Measurements from ENCODE around the gene HGS. TPM values are rescaled to one million over a fixed set of nuclear protein-coding genes. Genes with fewer than 3 reads are reported as not detected.

Gene HGS
- total and polyA plus RNA-seq, 2 of the 4 experiments (the other 2 are of a cell fraction) = 52.5 to 137 TPM

- 85% methylated on average over 6 of the region's 11 CpGs; no CpG with 5 or more reads in 1 of the 2 experiments for WGBS, 2 experiments (ENCODE audit: extremely low coverage in 2 of 2, insufficient read length in 1 of 2)
- peaks cover 26 to 71% of the 10 kb centered on the region in 2 experiments; a peak in 3 of 4 replicates for H3K79me1 ChIP-seq (ENCODE audit: low read depth in 1 of 2, low read length in 2 of 2)
- BruUV-seq (replicated peaks) = no TSS peak
- ChIA-PET CTCF (no interaction called here), POLR2A (ENCODE audit: unreplicated experiment) (no interaction called here)
- H2BK20ac ChIP-seq (ENCODE audit: low read depth, low read length) = no peak overlapping the region
- dilution Hi-C loops (cut with HindIII; ENCODE audit: low sequenced_read_pairs, unreplicated experiment) = no loop called here
- H3K56ac ChIP-seq (ENCODE audit: extremely low read depth, insufficient read depth, low read length) = no peak overlapping the region
- H3K27ac ChIP-seq (ENCODE audit: insufficient read depth, low read length) = no peak overlapping the region
- no peak overlapping the region for H3K4me2 ChIP-seq (ENCODE audit: low read depth, low read length)
- peaks cover 13% of the 10 kb centered on the region for H4K20me1 ChIP-seq (ENCODE audit: insufficient read depth, low read length)
- H2BK120ac ChIP-seq (ENCODE audit: low read depth, low read length) = no peak overlapping the region
- H3K9me3 ChIP-seq (ENCODE audit: control insufficient read depth, insufficient read depth, low read length) = no peaks in the 10 kb centered on the region
- no peak overlapping the region for H3K4me3 ChIP-seq (ENCODE audit: insufficient read depth, low read depth, low read length)
- no peaks in the 10 kb centered on the region for H3K27me3 ChIP-seq (ENCODE audit: control insufficient read depth, insufficient read depth, low read length)
- peaks cover 5% of the 10 kb centered on the region for H3K4me1 ChIP-seq (ENCODE audit: control insufficient read depth, insufficient read depth, low read length)
- H3K9me1 ChIP-seq (ENCODE audit: insufficient read depth, low read length) = peaks cover 6% of the 10 kb centered on the region; the same call in 1 of the 2 replicates
- H2BK5ac ChIP-seq (ENCODE audit: low read depth, low read length, poor library complexity, severe bottlenecking) = no peak overlapping the region
- no peak overlapping the region for H3K9ac ChIP-seq (ENCODE audit: low read depth, low read length)
- H2AK5ac ChIP-seq (ENCODE audit: low read depth, low read length) = no peak overlapping the region
- in situ Hi-C loops (cut with MboI; ENCODE audit: low sequenced_read_pairs) = no loop called here
- intact Hi-C loops (cut with micrococcal nuclease) = no loop called here
- no peak overlapping the region for H2BK15ac ChIP-seq (ENCODE audit: low read depth, low read length)
- no peak overlapping the region for H2AFZ ChIP-seq (replicated peaks; ENCODE audit: low read length, poor library complexity)
- H2AK9ac ChIP-seq (replicated peaks; ENCODE audit: low read depth, low read length, poor library complexity) = no peak overlapping the region
- H3K4ac ChIP-seq (ENCODE audit: low read depth, low read length) = no peak overlapping the region
- no peak overlapping the region for H4K8ac ChIP-seq (ENCODE audit: low read depth in 2 of 2, low read length in 2 of 2)
- H4K91ac ChIP-seq (ENCODE audit: insufficient read depth, low read depth, low read length) = no peak overlapping the region
- no peak overlapping the region for H3K23ac ChIP-seq (ENCODE audit: low read depth, low read length)
- no peak overlapping the region for H4K5ac ChIP-seq (ENCODE audit: low read depth, low read length)
- no peak for TF ChIP-seq RCOR1 (IDR thresholded peaks at IDR 0.05; ENCODE audit: insufficient replicate concordance, low read length)
- no peak for TF ChIP-seq POLR2A (IDR thresholded peaks at IDR 0.05; ENCODE audit: low read depth, low read length)
- TF ChIP-seq MAZ (IDR thresholded peaks at IDR 0.05; ENCODE audit: borderline replicate concordance, low read depth, low read length) = no peak
- TF ChIP-seq MXI1 (IDR thresholded peaks at IDR 0.05; ENCODE audit: borderline replicate concordance, low read depth, low read length) = no peak
- no peak for TF ChIP-seq RAD21 (IDR thresholded peaks at IDR 0.05; ENCODE audit: low read length)
- no peak for TF ChIP-seq USF2 (IDR thresholded peaks at IDR 0.05; ENCODE audit: low read depth, low read length)
- no peak for TF ChIP-seq NFE2L2 (IDR thresholded peaks at IDR 0.05; ENCODE audit: low read depth, low read length)
- no peak for TF ChIP-seq CEBPB (IDR thresholded peaks at IDR 0.05; ENCODE audit: low read depth, low read length)
- TF ChIP-seq CHD1 (IDR thresholded peaks at IDR 0.05; ENCODE audit: low read depth, low read length) = no peak
- TF ChIP-seq, protein P1, sequence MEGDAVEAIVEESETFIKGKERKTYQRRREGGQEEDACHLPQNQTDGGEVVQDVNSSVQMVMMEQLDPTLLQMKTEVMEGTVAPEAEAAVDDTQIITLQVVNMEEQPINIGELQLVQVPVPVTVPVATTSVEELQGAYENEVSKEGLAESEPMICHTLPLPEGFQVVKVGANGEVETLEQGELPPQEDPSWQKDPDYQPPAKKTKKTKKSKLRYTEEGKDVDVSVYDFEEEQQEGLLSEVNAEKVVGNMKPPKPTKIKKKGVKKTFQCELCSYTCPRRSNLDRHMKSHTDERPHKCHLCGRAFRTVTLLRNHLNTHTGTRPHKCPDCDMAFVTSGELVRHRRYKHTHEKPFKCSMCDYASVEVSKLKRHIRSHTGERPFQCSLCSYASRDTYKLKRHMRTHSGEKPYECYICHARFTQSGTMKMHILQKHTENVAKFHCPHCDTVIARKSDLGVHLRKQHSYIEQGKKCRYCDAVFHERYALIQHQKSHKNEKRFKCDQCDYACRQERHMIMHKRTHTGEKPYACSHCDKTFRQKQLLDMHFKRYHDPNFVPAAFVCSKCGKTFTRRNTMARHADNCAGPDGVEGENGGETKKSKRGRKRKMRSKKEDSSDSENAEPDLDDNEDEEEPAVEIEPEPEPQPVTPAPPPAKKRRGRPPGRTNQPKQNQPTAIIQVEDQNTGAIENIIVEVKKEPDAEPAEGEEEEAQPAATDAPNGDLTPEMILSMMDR (conservative IDR thresholded peaks at IDR 0.05; ENCODE audit: low read depth, low read length) = no peak
- no peak for TF ChIP-seq MAFK (IDR thresholded peaks at IDR 0.05; ENCODE audit: low read depth, low read length)
- no peak for TF ChIP-seq FOS (IDR thresholded peaks at IDR 0.05; ENCODE audit: low read depth, low read length)
- no peak for TF ChIP-seq BHLHE40 (IDR thresholded peaks at IDR 0.05; ENCODE audit: low read depth, low read length)
- no peak for TF ChIP-seq RFX5 (IDR thresholded peaks at IDR 0.05; ENCODE audit: low read depth, low read length)
- no peak for TF ChIP-seq SMC3 (IDR thresholded peaks at IDR 0.05; ENCODE audit: low read depth, low read length)
- TF ChIP-seq ELK1 (IDR thresholded peaks at IDR 0.05; ENCODE audit: borderline replicate concordance, low read depth, low read length) = no peak
- DNase-seq (no peak), ATAC-seq (ENCODE audit: low read depth) (no peak)
- no peak overlapping the region for H3K18ac ChIP-seq (ENCODE audit: low read depth, low read length)
- no peak overlapping the region for H3K14ac ChIP-seq (replicated peaks; ENCODE audit: low read depth, low read length)
- peaks cover 6% of the 10 kb centered on the region for H3K36me3 ChIP-seq (ENCODE audit: control insufficient read depth, insufficient read depth, low read length)
These were observed 3.7 kb upstream of the HGS start for GRCh38 chr17:81680150-81680549.
